ENCODE results near the gene LIAS.

The LIAS gene

DNA sequence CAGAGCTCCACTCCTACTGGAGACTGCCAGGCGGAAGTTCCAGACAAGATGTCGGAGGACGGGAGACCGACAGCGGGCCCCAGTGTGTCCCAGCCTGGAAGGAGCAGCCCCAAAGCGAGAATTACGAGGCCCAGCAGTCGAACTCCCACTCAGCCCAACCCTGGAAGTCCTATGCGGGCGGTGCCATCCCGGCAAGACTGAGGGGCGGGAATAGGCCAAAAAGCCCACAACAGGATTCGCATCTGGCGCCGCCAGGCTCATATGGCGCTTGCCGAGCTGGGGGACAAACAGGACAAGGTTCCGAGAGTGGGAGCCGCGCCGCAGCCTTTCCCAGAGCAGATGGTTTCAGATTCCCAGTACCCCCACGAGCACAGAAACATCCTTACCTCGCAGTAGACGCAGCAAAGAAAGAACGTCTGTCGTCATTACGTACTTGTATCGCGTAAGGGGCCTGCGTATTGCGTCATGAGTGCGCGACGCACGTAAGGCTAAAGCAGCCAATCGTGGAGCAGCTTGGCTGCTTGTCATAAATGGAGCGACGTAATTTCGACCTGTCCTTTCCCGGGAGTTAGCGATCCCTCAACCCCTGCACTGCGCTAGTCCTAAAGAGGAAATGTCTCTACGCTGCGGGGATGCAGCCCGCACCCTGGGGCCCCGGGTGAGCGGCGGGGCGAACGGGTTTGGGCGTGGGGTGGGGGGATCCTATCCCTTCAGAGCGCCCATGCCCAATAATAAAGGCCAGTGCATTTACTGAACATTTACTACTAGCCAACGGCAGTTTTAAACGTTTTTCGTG, at the start of gene LIAS, which contains the start of gene RPL9 (continued):
- TF ChIP-seq ZNF302 (tag by site-specific recombination; IDR thresholded peaks at IDR 0.05; ENCODE audit: low read depth), result no peak
- TF ChIP-seq YY2 (tag by site-specific recombination; IDR thresholded peaks at IDR 0.05), result no peak
- TF ChIP-seq ZBTB7A (tag by site-specific recombination; IDR thresholded peaks at IDR 0.05; ENCODE audit: low read depth), result 0 out of 2 replicates have a peak, but pooled peaks have one; percentile 51
- peak; percentile 79 for TF ChIP-seq GLIS2 (tag by site-specific recombination; IDR thresholded peaks at IDR 0.05)
- TF ChIP-seq ZNF830 (tag by site-specific recombination; IDR thresholded peaks at IDR 0.05; ENCODE audit: low read depth), result no peak
- TF ChIP-seq, protein P1, sequence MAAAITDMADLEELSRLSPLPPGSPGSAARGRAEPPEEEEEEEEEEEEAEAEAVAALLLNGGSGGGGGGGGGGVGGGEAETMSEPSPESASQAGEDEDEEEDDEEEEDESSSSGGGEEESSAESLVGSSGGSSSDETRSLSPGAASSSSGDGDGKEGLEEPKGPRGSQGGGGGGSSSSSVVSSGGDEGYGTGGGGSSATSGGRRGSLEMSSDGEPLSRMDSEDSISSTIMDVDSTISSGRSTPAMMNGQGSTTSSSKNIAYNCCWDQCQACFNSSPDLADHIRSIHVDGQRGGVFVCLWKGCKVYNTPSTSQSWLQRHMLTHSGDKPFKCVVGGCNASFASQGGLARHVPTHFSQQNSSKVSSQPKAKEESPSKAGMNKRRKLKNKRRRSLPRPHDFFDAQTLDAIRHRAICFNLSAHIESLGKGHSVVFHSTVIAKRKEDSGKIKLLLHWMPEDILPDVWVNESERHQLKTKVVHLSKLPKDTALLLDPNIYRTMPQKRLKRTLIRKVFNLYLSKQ (tag by site-specific recombination; IDR thresholded peaks at IDR 0.05; ENCODE audit: borderline replicate concordance), result no peak
- TF ChIP-seq, protein P2, sequence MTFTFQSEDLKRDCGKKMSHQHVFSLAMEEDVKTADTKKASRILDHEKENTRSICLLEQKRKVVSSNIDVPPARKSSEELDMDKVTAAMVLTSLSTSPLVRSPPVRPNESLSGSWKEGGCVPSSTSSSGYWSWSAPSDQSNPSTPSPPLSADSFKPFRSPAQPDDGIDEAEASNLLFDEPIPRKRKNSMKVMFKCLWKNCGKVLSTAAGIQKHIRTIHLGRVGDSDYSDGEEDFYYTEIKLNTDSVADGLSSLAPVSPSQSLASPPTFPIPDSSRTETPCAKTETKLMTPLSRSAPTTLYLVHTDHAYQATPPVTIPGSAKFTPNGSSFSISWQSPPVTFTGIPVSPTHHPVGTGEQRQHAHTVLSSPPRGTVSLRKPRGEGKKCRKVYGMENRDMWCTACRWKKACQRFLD (tag by site-specific recombination; IDR thresholded peaks at IDR 0.05), result no peak
- TF ChIP-seq, protein P3, sequence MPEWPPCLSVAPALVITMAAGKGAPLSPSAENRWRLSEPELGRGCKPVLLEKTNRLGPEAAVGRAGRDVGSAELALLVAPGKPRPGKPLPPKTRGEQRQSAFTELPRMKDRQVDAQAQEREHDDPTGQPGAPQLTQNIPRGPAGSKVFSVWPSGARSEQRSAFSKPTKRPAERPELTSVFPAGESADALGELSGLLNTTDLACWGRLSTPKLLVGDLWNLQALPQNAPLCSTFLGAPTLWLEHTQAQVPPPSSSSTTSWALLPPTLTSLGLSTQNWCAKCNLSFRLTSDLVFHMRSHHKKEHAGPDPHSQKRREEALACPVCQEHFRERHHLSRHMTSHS (tag by site-specific recombination; IDR thresholded peaks at IDR 0.05), result no peak
- TF ChIP-seq ZNF184 (tag by site-specific recombination; IDR thresholded peaks at IDR 0.05), result no peak
- no peak for TF ChIP-seq ZNF621 (tag by site-specific recombination; IDR thresholded peaks at IDR 0.05)
- no peak for TF ChIP-seq ZNF843 (tag by site-specific recombination; IDR thresholded peaks at IDR 0.05)
- TF ChIP-seq ZNF157 (tag by site-specific recombination; IDR thresholded peaks at IDR 0.05), result no peak
- no peak for TF ChIP-seq ZNF654 (tag by site-specific recombination; IDR thresholded peaks at IDR 0.05; ENCODE audit: low read depth)
- TF ChIP-seq, protein P4, sequence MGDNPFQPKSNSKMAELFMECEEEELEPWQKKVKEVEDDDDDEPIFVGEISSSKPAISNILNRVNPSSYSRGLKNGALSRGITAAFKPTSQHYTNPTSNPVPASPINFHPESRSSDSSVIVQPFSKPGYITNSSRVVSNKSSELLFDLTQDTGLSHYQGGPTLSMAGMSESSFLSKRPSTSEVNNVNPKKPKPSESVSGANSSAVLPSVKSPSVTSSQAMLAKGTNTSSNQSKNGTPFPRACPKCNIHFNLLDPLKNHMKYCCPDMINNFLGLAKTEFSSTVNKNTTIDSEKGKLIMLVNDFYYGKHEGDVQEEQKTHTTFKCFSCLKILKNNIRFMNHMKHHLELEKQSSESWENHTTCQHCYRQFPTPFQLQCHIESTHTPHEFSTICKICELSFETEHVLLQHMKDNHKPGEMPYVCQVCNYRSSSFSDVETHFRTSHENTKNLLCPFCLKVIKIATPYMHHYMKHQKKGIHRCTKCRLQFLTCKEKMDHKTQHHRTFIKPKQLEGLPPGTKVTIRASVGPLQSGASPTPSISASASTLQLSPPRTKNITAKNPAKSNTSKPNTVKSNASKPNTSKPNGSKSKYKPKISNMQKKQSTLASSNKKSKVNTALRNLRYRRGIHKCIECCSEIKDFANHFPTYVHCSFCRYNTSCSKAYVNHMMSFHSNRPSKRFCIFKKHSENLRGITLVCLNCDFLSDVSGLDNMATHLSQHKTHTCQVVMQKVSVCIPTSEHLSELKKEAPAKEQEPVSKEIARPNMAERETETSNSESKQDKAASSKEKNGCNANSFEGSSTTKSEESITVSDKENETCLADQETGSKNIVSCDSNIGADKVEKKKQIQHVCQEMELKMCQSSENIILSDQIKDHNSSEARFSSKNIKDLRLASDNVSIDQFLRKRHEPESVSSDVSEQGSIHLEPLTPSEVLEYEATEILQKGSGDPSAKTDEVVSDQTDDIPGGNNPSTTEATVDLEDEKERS (tag by site-specific recombination; IDR thresholded peaks at IDR 0.05), result no peak
- TF ChIP-seq, protein P5, sequence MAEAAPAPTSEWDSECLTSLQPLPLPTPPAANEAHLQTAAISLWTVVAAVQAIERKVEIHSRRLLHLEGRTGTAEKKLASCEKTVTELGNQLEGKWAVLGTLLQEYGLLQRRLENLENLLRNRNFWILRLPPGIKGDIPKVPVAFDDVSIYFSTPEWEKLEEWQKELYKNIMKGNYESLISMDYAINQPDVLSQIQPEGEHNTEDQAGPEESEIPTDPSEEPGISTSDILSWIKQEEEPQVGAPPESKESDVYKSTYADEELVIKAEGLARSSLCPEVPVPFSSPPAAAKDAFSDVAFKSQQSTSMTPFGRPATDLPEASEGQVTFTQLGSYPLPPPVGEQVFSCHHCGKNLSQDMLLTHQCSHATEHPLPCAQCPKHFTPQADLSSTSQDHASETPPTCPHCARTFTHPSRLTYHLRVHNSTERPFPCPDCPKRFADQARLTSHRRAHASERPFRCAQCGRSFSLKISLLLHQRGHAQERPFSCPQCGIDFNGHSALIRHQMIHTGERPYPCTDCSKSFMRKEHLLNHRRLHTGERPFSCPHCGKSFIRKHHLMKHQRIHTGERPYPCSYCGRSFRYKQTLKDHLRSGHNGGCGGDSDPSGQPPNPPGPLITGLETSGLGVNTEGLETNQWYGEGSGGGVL (tag by site-specific recombination; IDR thresholded peaks at IDR 0.05), result no peak
- TF ChIP-seq ZNF658 (tag by site-specific recombination; IDR thresholded peaks at IDR 0.05), result no peak
- no peak for TF ChIP-seq MYNN (tag by site-specific recombination; IDR thresholded peaks at IDR 0.05; ENCODE audit: borderline replicate concordance)
- no peak for TF ChIP-seq ZNF155 (tag by site-specific recombination; IDR thresholded peaks at IDR 0.05)
- no peak for TF ChIP-seq ZFP3 (tag by site-specific recombination; IDR thresholded peaks at IDR 0.05; ENCODE audit: low read depth)
- TF ChIP-seq TCF7L2 (IDR thresholded peaks at IDR 0.05; ENCODE audit: borderline replicate concordance, low read depth, low read length), result no peak
- TF ChIP-seq, protein P6, sequence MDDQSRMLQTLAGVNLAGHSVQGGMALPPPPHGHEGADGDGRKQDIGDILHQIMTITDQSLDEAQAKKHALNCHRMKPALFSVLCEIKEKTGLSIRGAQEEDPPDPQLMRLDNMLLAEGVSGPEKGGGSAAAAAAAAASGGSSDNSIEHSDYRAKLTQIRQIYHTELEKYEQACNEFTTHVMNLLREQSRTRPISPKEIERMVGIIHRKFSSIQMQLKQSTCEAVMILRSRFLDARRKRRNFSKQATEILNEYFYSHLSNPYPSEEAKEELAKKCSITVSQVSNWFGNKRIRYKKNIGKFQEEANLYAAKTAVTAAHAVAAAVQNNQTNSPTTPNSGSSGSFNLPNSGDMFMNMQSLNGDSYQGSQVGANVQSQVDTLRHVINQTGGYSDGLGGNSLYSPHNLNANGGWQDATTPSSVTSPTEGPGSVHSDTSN (CRISPR knock-in tag; IDR thresholded peaks at IDR 0.05), result 0 out of 2 replicates have a peak, but pooled peaks have one; percentile 51
- peak; percentile 39 for TF ChIP-seq ZFHX2 (tag by site-specific recombination; conservative IDR thresholded peaks at IDR 0.05)
- TF ChIP-seq IKZF3 (tag by site-specific recombination; IDR thresholded peaks at IDR 0.05), result peak; percentile 90
- TF ChIP-seq, protein P7, sequence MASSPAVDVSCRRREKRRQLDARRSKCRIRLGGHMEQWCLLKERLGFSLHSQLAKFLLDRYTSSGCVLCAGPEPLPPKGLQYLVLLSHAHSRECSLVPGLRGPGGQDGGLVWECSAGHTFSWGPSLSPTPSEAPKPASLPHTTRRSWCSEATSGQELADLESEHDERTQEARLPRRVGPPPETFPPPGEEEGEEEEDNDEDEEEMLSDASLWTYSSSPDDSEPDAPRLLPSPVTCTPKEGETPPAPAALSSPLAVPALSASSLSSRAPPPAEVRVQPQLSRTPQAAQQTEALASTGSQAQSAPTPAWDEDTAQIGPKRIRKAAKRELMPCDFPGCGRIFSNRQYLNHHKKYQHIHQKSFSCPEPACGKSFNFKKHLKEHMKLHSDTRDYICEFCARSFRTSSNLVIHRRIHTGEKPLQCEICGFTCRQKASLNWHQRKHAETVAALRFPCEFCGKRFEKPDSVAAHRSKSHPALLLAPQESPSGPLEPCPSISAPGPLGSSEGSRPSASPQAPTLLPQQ (tag by site-specific recombination; IDR thresholded peaks at IDR 0.05), result peak; percentile 78
- TF ChIP-seq, protein P8, sequence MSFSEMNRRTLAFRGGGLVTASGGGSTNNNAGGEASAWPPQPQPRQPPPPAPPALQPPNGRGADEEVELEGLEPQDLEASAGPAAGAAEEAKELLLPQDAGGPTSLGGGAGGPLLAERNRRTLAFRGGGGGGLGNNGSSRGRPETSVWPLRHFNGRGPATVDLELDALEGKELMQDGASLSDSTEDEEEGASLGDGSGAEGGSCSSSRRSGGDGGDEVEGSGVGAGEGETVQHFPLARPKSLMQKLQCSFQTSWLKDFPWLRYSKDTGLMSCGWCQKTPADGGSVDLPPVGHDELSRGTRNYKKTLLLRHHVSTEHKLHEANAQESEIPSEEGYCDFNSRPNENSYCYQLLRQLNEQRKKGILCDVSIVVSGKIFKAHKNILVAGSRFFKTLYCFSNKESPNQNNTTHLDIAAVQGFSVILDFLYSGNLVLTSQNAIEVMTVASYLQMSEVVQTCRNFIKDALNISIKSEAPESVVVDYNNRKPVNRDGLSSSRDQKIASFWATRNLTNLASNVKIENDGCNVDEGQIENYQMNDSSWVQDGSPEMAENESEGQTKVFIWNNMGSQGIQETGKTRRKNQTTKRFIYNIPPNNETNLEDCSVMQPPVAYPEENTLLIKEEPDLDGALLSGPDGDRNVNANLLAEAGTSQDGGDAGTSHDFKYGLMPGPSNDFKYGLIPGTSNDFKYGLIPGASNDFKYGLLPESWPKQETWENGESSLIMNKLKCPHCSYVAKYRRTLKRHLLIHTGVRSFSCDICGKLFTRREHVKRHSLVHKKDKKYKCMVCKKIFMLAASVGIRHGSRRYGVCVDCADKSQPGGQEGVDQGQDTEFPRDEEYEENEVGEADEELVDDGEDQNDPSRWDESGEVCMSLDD (tag by site-specific recombination; IDR thresholded peaks at IDR 0.05), result no peak
